Adrenal gland (tissue), 5 donors: Measurements from ENCODE around the gene DEFB132.

Source experiments
- CTCF ChIP-seq, 6 experiments: fragments of 450-650 bp in 4 of 6; fragments of 200-600 bp in 2 of 6; sonication (generic) in 1 of 6; IDR thresholded peaks; 1 replicate in 5 of 6; 2 replicates in 1 of 6; pipeline versions ENCODE4 v1.5.1 to v1.8.0; 2016 to 2021; ENCODE audit warnings: antibody characterized with exemption in 6 of 6, mild to moderate bottlenecking in 2 of 6, moderate library complexity in 1 of 6
- POLR2A ChIP-seq, 2 donors: fragments of 450-650 bp; IDR thresholded peaks; one replicate each; pipeline ENCODE4 v1.6.1; 2017; ENCODE audit warnings: antibody characterized with exemption in 2 of 2, mild to moderate bottlenecking in 2 of 2, moderate library complexity in 1 of 2
- donor health status: DM: no; HTN: no; CAD: no.

- TF ChIP-seq CTCF (IDR thresholded peaks at IDR 0.05) (peak in 1 of 6 experiments; percentile 3), POLR2A (IDR thresholded peaks at IDR 0.05) (peak in 1 of 2 donors; percentile 64)
Measured at GRCh38 chr20:309841-310644, 52.5 kb downstream of the DEFB132 start.
